DOHH2 (cell line): ENCODE measurements around the gene FUT8.

Experiments
- EZH2phosphoT487 ChIP-seq: fragments of 200-600 bp; sonication (generic); IDR thresholded peaks from 2 replicates; pipeline ENCODE4 v1.6.1; 2017; ENCODE audit warnings: borderline replicate concordance, mild to moderate bottlenecking, antibody characterized with exemption, low read length, moderate library complexity, mixed read lengths
- TF ChIP-seq, protein P1 (sequence below): fragments of 200-600 bp; sonication (generic); IDR thresholded peaks from one replicate; pipeline ENCODE4 v1.5.1; 2014; ENCODE audit warnings: antibody characterized with exemption, mild to moderate bottlenecking, low read depth, low read length; ENCODE audit not compliant: poor library complexity, severe bottlenecking

DNA sequence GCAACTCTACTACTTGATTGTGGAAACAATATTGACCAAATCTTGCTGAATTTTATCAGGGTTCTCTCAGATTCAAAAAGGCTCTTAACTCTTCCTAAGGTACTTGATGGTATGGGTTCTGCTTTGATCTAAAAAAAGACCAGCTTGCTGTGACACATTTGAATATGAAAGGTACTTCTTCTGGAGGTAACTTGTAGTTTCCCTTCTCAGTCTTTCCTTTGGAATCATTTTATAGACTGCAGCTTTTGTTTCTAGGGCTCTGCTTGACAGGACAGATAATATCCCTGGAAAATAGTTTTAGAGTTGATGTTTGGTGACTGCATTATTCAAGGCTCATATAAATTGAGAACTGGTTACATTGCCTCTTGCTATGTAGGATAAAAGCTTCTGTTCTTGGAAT lies 251.9 kb downstream of the FUT8 start:
- TF ChIP-seq, protein P1, sequence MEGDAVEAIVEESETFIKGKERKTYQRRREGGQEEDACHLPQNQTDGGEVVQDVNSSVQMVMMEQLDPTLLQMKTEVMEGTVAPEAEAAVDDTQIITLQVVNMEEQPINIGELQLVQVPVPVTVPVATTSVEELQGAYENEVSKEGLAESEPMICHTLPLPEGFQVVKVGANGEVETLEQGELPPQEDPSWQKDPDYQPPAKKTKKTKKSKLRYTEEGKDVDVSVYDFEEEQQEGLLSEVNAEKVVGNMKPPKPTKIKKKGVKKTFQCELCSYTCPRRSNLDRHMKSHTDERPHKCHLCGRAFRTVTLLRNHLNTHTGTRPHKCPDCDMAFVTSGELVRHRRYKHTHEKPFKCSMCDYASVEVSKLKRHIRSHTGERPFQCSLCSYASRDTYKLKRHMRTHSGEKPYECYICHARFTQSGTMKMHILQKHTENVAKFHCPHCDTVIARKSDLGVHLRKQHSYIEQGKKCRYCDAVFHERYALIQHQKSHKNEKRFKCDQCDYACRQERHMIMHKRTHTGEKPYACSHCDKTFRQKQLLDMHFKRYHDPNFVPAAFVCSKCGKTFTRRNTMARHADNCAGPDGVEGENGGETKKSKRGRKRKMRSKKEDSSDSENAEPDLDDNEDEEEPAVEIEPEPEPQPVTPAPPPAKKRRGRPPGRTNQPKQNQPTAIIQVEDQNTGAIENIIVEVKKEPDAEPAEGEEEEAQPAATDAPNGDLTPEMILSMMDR, result no peak
- no peak for TF ChIP-seq EZH2phosphoT487
